H9 (cell line): Measurements from ENCODE around the gene DENND4A. TPM values are rescaled to one million over a fixed set of nuclear protein-coding genes. Genes with fewer than 3 reads are reported as not detected.

ENCODE experiments used
- DNase-seq: peaks from one replicate; pipeline ENCODE4 v3.0.0-alpha.2; 2017
- H2AFZ ChIP-seq: one replicate; pipeline ENCODE4 v1.6.1; 2013; ENCODE audit warnings: mild to moderate bottlenecking, low read length, control low read depth, moderate library complexity
- H2AK5ac ChIP-seq: 2 replicates; pipeline ENCODE4 v1.6.1; 2013; ENCODE audit warnings: low read length, control low read depth, mixed read lengths; ENCODE audit not compliant: insufficient read length
- H2BK120ac ChIP-seq: one replicate; pipeline ENCODE4 v1.6.1; 2013; ENCODE audit warnings: low read depth, mild to moderate bottlenecking, low read length, control low read depth, inconsistent platforms; ENCODE audit not compliant: poor library complexity, severe bottlenecking
- H2BK12ac ChIP-seq: 2 replicates; pipeline ENCODE4 v1.6.1; 2013; ENCODE audit warnings: low read length, control low read depth, mixed read lengths, low read depth; ENCODE audit not compliant: insufficient read length
- H2BK15ac ChIP-seq: 2 replicates; pipeline ENCODE4 v1.6.1; 2013; ENCODE audit warnings: low read depth, low read length, control low read depth
- H2BK20ac ChIP-seq: one replicate; pipeline ENCODE4 v1.6.1; 2013; ENCODE audit warnings: low read depth, mild to moderate bottlenecking, low read length, control low read depth, inconsistent platforms; ENCODE audit not compliant: poor library complexity, severe bottlenecking
- H2BK5ac ChIP-seq: 2 replicates; pipeline ENCODE4 v1.6.1; 2013; ENCODE audit warnings: low read length, control low read depth, mixed read lengths; ENCODE audit not compliant: insufficient read length
- H3K14ac ChIP-seq: 2 replicates; pipeline ENCODE4 v1.6.1; 2013; ENCODE audit warnings: low read length, control low read depth; ENCODE audit not compliant: insufficient read depth
- H3K18ac ChIP-seq: 2 replicates; pipeline ENCODE4 v1.6.1; 2013; ENCODE audit warnings: low read depth, mild to moderate bottlenecking, mixed read lengths, low read length, control low read depth; ENCODE audit not compliant: insufficient read length
- H3K23ac ChIP-seq: 2 replicates; pipeline ENCODE4 v1.6.1; 2013; ENCODE audit warnings: low read length, control low read depth, mixed read lengths, low read depth; ENCODE audit not compliant: insufficient read length
- H3K23me2 ChIP-seq: 2 replicates; pipeline ENCODE4 v1.6.1; 2013; ENCODE audit warnings: low read depth, mild to moderate bottlenecking, mixed read lengths, low read length, control low read depth; ENCODE audit not compliant: insufficient read length, poor library complexity, severe bottlenecking
- H3K27ac ChIP-seq: 2 replicates; pipeline ENCODE4 v1.5.1; 2013; ENCODE audit warnings: low read length, control low read depth, mixed read lengths, low read depth; ENCODE audit not compliant: insufficient read length
- H3K27me3 ChIP-seq: 2 replicates; pipeline ENCODE4 v1.6.1; 2013; ENCODE audit warnings: low read length, control low read depth, inconsistent platforms; ENCODE audit not compliant: insufficient read depth
- H3K4ac ChIP-seq: 2 replicates; pipeline ENCODE4 v1.6.1; 2013; ENCODE audit warnings: low read depth, mild to moderate bottlenecking, control low read depth, inconsistent platforms, low read length, moderate library complexity
- H3K4me1 ChIP-seq: 2 replicates; pipeline ENCODE4 v1.6.1; 2013; ENCODE audit warnings: low read length, control low read depth, inconsistent platforms; ENCODE audit not compliant: insufficient read depth
- H3K4me2 ChIP-seq: 2 replicates; pipeline ENCODE4 v1.6.1; 2013; ENCODE audit warnings: low read length, control low read depth, mixed read lengths; ENCODE audit not compliant: insufficient read length, insufficient read depth
- H3K56ac ChIP-seq: 2 replicates; pipeline ENCODE4 v1.6.1; 2013; ENCODE audit warnings: low read depth, mild to moderate bottlenecking, mixed read lengths, low read length, control low read depth; ENCODE audit not compliant: insufficient read length
- H3K79me1 ChIP-seq: 2 replicates; pipeline ENCODE4 v1.6.1; 2013; ENCODE audit warnings: low read depth, mild to moderate bottlenecking, moderate library complexity, low read length, control low read depth, inconsistent platforms; ENCODE audit not compliant: insufficient read depth, poor library complexity, severe bottlenecking
- H3K79me2 ChIP-seq: 2 replicates; pipeline ENCODE4 v1.6.1; 2013; ENCODE audit warnings: low read length, control low read depth, inconsistent platforms; ENCODE audit not compliant: insufficient read depth
- H3K9ac ChIP-seq: 2 replicates; pipeline ENCODE4 v1.6.1; 2013; ENCODE audit warnings: low read length, control low read depth, mixed read lengths; ENCODE audit not compliant: insufficient read length; ENCODE audit errors: extremely low read depth
- H3K9me3 ChIP-seq: one replicate; pipeline ENCODE4 v1.6.1; 2013; ENCODE audit warnings: low read depth, low read length, inconsistent platforms; ENCODE audit not compliant: control insufficient read depth
- H3T11ph ChIP-seq: one replicate; pipeline ENCODE4 v1.6.1; 2013; ENCODE audit warnings: mild to moderate bottlenecking, low read length, control low read depth, inconsistent platforms
- H4K20me1 ChIP-seq: one replicate; pipeline ENCODE4 v1.6.1; 2013; ENCODE audit not compliant: control insufficient read depth, insufficient read length, insufficient read depth
- H4K5ac ChIP-seq: 2 replicates; pipeline ENCODE4 v1.6.1; 2013; ENCODE audit warnings: low read depth, mild to moderate bottlenecking, mixed read lengths, low read length, control low read depth; ENCODE audit not compliant: insufficient read length
- H4K8ac ChIP-seq: replicated peaks from 2 replicates; pipeline ENCODE4 v1.6.1; 2013; ENCODE audit warnings: low read length, control low read depth, mixed read lengths, low read depth; ENCODE audit not compliant: insufficient read length
- H4K91ac ChIP-seq: 2 replicates; pipeline ENCODE4 v1.6.1; 2013; ENCODE audit warnings: low read depth, mild to moderate bottlenecking, moderate library complexity, mixed read lengths, low read length, control low read depth; ENCODE audit not compliant: insufficient read length
- H3K27ac Mint-ChIP-seq, 3 experiments: 2 replicates in 2 of 3; 3 replicates in 1 of 3; pipeline ENCODE4 v1.8.0; 2020 to 2021; ENCODE audit warnings: mixed read lengths in 3 of 3, mild to moderate bottlenecking in 1 of 3, moderate library complexity in 1 of 3
- H3K27me3 Mint-ChIP-seq: 2 replicates; pipeline ENCODE4 v1.8.0; 2021; ENCODE audit warnings: low read depth, mild to moderate bottlenecking, moderate library complexity, mixed read lengths
- H3K36me3 Mint-ChIP-seq, 3 experiments: 2 replicates in 2 of 3; 3 replicates in 1 of 3; pipeline ENCODE4 v1.8.0; 2020 to 2021; ENCODE audit warnings: low read depth in 3 of 3, mixed read lengths in 3 of 3; ENCODE audit not compliant: insufficient read depth in 1 of 3
- H3K4me1 Mint-ChIP-seq, 2 experiments: 2 replicates each; pipeline ENCODE4 v1.8.0; 2020; ENCODE audit warnings: mixed read lengths in 2 of 2
- H3K4me3 Mint-ChIP-seq, 2 experiments: 2 replicates in 1 of 2; 3 replicates in 1 of 2; pipeline ENCODE4 v1.8.0; 2020 to 2021; ENCODE audit warnings: mild to moderate bottlenecking in 2 of 2, mixed read lengths in 2 of 2, moderate library complexity in 1 of 2
- H3K9me3 Mint-ChIP-seq, 2 experiments: 2 replicates in 1 of 2; 3 replicates in 1 of 2; pipeline ENCODE4 v1.8.0; 2020; ENCODE audit warnings: mild to moderate bottlenecking in 2 of 2, mixed read lengths in 2 of 2, moderate library complexity in 1 of 2
- WGBS: extraction: QIAGEN DNeasy Blood & Tissue Kit; methylation state at CpG from one replicate; pipeline ENCODE4 v1.1.7; 2013; ENCODE audit warnings: missing lambda C conversion rate, low lambda C conversion rate, mixed read lengths; ENCODE audit not compliant: insufficient read length; ENCODE audit errors: extremely low coverage; 5-methylcytosine and 5-hydroxymethylcytosine counted together
- total RNA-seq: library from RNA; stranded (reverse); gene quantifications from 2 replicates; pipeline ENCODE4 v1.2.1, GENCODE V29; 2021
- TF ChIP-seq, protein P1 (sequence below): fragments of 200-600 bp; sonication (generic); conservative IDR thresholded peaks from 3 replicates; pipeline ENCODE4 v1.8.0; 2021; ENCODE audit warnings: antibody characterized with exemption, mild to moderate bottlenecking

The DENND4A gene
- total RNA-seq, 1 experiment from 2014 or later, result 4.7 TPM

DNA sequence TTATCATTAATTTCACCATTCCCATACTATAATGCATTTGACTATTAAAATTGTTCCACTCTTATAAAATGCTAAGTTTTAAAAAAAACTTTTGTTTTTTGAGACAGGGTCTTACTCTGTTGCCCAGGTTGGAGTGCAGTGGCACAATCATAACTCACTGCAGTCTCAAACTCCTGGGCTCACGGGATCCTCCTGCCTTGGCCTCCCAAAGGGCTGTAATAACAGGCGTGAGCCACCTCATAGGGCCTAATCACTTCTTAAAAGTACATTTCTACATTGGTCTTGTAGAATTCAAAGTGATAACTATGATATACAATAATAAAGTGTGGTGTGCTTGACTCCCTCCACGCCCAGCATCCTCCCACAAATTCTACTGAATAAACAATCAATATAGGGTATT lies 3.0 kb downstream of the DENND4A start:
- H3K4me3 Mint-ChIP-seq, result no peak overlapping the region
- Histone ChIP-seq H3K23me2 (peaks cover 6% of the 10 kb centered on the region), H3K79me2 (no peaks in the 10 kb centered on the region), H3K56ac (no peak overlapping the region), H2BK15ac (no peak overlapping the region), H4K20me1 (no peaks in the 10 kb centered on the region), H3K27me3 (no peaks in the 10 kb centered on the region), H2BK5ac (no peak overlapping the region), H4K5ac (no peak overlapping the region), H3K27ac (no peak overlapping the region), H3K4ac (no peak overlapping the region), H3K14ac (no peak overlapping the region), H3T11ph (no peak overlapping the region), H4K8ac (no peak overlapping the region), H3K23ac (no peak overlapping the region), H3K18ac (no peak overlapping the region), H2BK20ac (no peak overlapping the region), H2BK12ac (no peak overlapping the region), H2AK5ac (no peak overlapping the region), H3K4me2 (no peak overlapping the region), H3K9me3 (no peaks in the 10 kb centered on the region), H3K4me1 (no peaks in the 10 kb centered on the region), H4K91ac (no peak overlapping the region), H2BK120ac (no peak overlapping the region), H3K79me1 (no peaks in the 10 kb centered on the region), H2AFZ (no peak overlapping the region), H3K9ac (no peak overlapping the region)
- TF ChIP-seq, protein P1, sequence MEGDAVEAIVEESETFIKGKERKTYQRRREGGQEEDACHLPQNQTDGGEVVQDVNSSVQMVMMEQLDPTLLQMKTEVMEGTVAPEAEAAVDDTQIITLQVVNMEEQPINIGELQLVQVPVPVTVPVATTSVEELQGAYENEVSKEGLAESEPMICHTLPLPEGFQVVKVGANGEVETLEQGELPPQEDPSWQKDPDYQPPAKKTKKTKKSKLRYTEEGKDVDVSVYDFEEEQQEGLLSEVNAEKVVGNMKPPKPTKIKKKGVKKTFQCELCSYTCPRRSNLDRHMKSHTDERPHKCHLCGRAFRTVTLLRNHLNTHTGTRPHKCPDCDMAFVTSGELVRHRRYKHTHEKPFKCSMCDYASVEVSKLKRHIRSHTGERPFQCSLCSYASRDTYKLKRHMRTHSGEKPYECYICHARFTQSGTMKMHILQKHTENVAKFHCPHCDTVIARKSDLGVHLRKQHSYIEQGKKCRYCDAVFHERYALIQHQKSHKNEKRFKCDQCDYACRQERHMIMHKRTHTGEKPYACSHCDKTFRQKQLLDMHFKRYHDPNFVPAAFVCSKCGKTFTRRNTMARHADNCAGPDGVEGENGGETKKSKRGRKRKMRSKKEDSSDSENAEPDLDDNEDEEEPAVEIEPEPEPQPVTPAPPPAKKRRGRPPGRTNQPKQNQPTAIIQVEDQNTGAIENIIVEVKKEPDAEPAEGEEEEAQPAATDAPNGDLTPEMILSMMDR, result no peak
- no peaks in the 10 kb centered on the region for H3K36me3 Mint-ChIP-seq
- 0 out of 2 replicates have a peak, but pooled peaks cover 2% of the 10 kb centered on the region for H3K27me3 Mint-ChIP-seq
- no peak overlapping the region for H3K27ac Mint-ChIP-seq
- WGBS, result no CpG with 5 or more reads among the region's 3 CpGs
- H3K9me3 Mint-ChIP-seq, result no peaks in the 10 kb centered on the region
- H3K4me1 Mint-ChIP-seq, result peaks cover 14 to 15% of the 10 kb centered on the region in 2 experiments
- DNase-seq, result no peak
